OCI-LY1 (cell line): ENCODE measurements around the gene RAD23B.

Experiments
- H2AFZ ChIP-seq: fragments of 200-600 bp; sonication (generic), shearing (Covaris generic); 2 replicates; pipeline ENCODE4 v1.6.0; 2014; ENCODE audit warnings: antibody characterized with exemption, mild to moderate bottlenecking, low read length
- H3F3A ChIP-seq: fragments of 200-600 bp; sonication (generic), shearing (Covaris generic); 2 replicates; pipeline ENCODE4 v1.6.0; 2014; ENCODE audit warnings: mild to moderate bottlenecking, antibody characterized with exemption, low read length, moderate library complexity; ENCODE audit not compliant: insufficient read depth
- H3K27ac ChIP-seq: fragments of 200-600 bp; sonication (generic); 2 replicates; pipeline ENCODE4 v1.5.1; 2014; ENCODE audit warnings: low read length, mixed run types, mild to moderate bottlenecking, low read depth; ENCODE audit not compliant: poor library complexity, severe bottlenecking
- H3K27me3 ChIP-seq: fragments of 200-600 bp; sonication (generic); 2 replicates; pipeline ENCODE4 v1.6.0; 2014; ENCODE audit warnings: antibody characterized with exemption, mild to moderate bottlenecking, low read length, moderate library complexity; ENCODE audit not compliant: insufficient read depth
- H3K36me3 ChIP-seq: fragments of 200-600 bp; sonication (generic); 2 replicates; pipeline ENCODE4 v1.6.1; 2014; ENCODE audit warnings: mild to moderate bottlenecking, antibody characterized with exemption, low read length, moderate library complexity, mixed read lengths; ENCODE audit not compliant: insufficient read depth
- H3K4me1 ChIP-seq: fragments of 200-600 bp; sonication (generic); 2 replicates; pipeline ENCODE4 v1.5.1; 2014; ENCODE audit warnings: mild to moderate bottlenecking, low read length, moderate library complexity; ENCODE audit not compliant: insufficient read depth, severe bottlenecking
- H3K4me2 ChIP-seq: fragments of 200-600 bp; sonication (generic), shearing (Covaris generic); 2 replicates; pipeline ENCODE4 v1.6.1; 2014; ENCODE audit warnings: low read length
- H3K4me3 ChIP-seq: fragments of 200-600 bp; sonication (generic); 2 replicates; pipeline ENCODE4 v1.5.1; 2014; ENCODE audit warnings: low read length, low read depth, mild to moderate bottlenecking, mixed read lengths; ENCODE audit not compliant: poor library complexity, severe bottlenecking
- H3K79me2 ChIP-seq: fragments of 200-600 bp; shearing (Covaris generic); 2 replicates; pipeline ENCODE4 v1.6.1; 2016; ENCODE audit warnings: mixed run types, low read length, mixed read lengths; ENCODE audit not compliant: insufficient read depth
- H3K9ac ChIP-seq: fragments of 200-600 bp; sonication (generic), shearing (Covaris generic); 2 replicates; pipeline ENCODE4 v1.6.1; 2014; ENCODE audit warnings: mild to moderate bottlenecking, low read length, mixed read lengths
- H3K9me2 ChIP-seq: fragments of 200-600 bp; sonication (generic), shearing (Covaris generic); 2 replicates; pipeline ENCODE4 v1.6.1; 2014; ENCODE audit warnings: low read depth, mild to moderate bottlenecking, low read length, mixed read lengths
- H3K9me3 ChIP-seq: fragments of 200-600 bp; shearing (Covaris generic); 2 replicates; pipeline ENCODE4 v1.6.1; 2014; ENCODE audit warnings: low read length, mixed read lengths
- H4K20me1 ChIP-seq: fragments of 200-600 bp; sonication (generic), shearing (Covaris generic); 2 replicates; pipeline ENCODE4 v1.6.0; 2016; ENCODE audit warnings: mild to moderate bottlenecking, low read length; ENCODE audit not compliant: insufficient read depth
- CTCF ChIP-seq: fragments of 200-600 bp; sonication (generic), shearing (Covaris generic); IDR thresholded peaks from 2 replicates; pipeline ENCODE4 v1.5.1; 2017; ENCODE audit warnings: mild to moderate bottlenecking, antibody characterized with exemption, low read length, moderate library complexity, mixed read lengths
- EZH2 ChIP-seq: fragments of 200-600 bp; sonication (generic), shearing (Covaris generic); IDR thresholded peaks from 2 replicates; pipeline ENCODE4 v1.8.0; 2017; ENCODE audit warnings: borderline replicate concordance, mixed run types, mild to moderate bottlenecking, antibody characterized with exemption, low read length, moderate library complexity, mixed read lengths

The RAD23B gene

GRCh38 chr9:107309271-107309670 is 26.2 kb downstream of the RAD23B start:
- no peaks in the 10 kb centered on the region for H3K9me2 ChIP-seq
- H3K4me1 ChIP-seq, result peaks cover 2% of the 10 kb centered on the region
- H3K36me3 ChIP-seq, result peaks cover 93% of the 10 kb centered on the region
- no peak for TF ChIP-seq EZH2
- no peak for TF ChIP-seq CTCF
- H4K20me1 ChIP-seq, result no peaks in the 10 kb centered on the region
- H2AFZ ChIP-seq, result no peak overlapping the region
- no peaks in the 10 kb centered on the region for H3F3A ChIP-seq
- no peak overlapping the region for H3K4me3 ChIP-seq
- H3K79me2 ChIP-seq, result peaks cover 54% of the 10 kb centered on the region
- H3K27me3 ChIP-seq, result no peaks in the 10 kb centered on the region
- no peak overlapping the region for H3K9ac ChIP-seq
- no peak overlapping the region for H3K4me2 ChIP-seq
- no peaks in the 10 kb centered on the region for H3K9me3 ChIP-seq
- H3K27ac ChIP-seq, result no peak overlapping the region

GRCh38 chr9:107312376-107313050 is 29.4 kb downstream of the RAD23B start:
- Histone ChIP-seq H3K27me3 (no peaks in the 10 kb centered on the region), H3K4me1 (peaks cover 5% of the 10 kb centered on the region), H3K4me3 (no peak overlapping the region), H4K20me1 (no peaks in the 10 kb centered on the region), H3K4me2 (no peak overlapping the region), H3K9me3 (no peaks in the 10 kb centered on the region), H2AFZ (no peak overlapping the region), H3K9me2 (no peaks in the 10 kb centered on the region), H3K36me3 (peaks cover 93% of the 10 kb centered on the region), H3F3A (no peaks in the 10 kb centered on the region), H3K9ac (no peak overlapping the region), H3K27ac (no peak overlapping the region), H3K79me2 (peaks cover 72% of the 10 kb centered on the region)
- TF ChIP-seq EZH2 (no peak), CTCF (no peak)

GRCh38 chr9:107313555-107314096 is 30.5 kb downstream of the RAD23B start:
- Histone ChIP-seq H3K4me1 (peaks cover 5% of the 10 kb centered on the region), H4K20me1 (no peaks in the 10 kb centered on the region), H3K4me3 (no peak overlapping the region), H3K4me2 (no peak overlapping the region), H3F3A (no peaks in the 10 kb centered on the region), H3K27me3 (no peaks in the 10 kb centered on the region), H3K27ac (no peak overlapping the region), H3K9me3 (no peaks in the 10 kb centered on the region), H3K9ac (no peak overlapping the region), H3K9me2 (no peaks in the 10 kb centered on the region), H3K36me3 (peaks cover 93% of the 10 kb centered on the region), H3K79me2 (peaks cover 70% of the 10 kb centered on the region), H2AFZ (no peak overlapping the region)
- no peak for TF ChIP-seq EZH2
- TF ChIP-seq CTCF, result no peak
